NCI-H2171 (cell line): Measurements from ENCODE around the gene REG1B.
"Not testable (repeated sequence)": the region's sequence is repeated elsewhere in the genome, so short reads cannot be mapped to it uniquely, and the experiment has no call there.

Experiments
- DNase-seq: peaks from one replicate; lab custom pipeline; 2025; lab: John Stamatoyannopoulos, UW

REG1B gene

GRCh38 chr2:79084495-79085135, 3.2 kb downstream of the REG1B start:
- DNase-seq = no peak

- DNase-seq = no peak
These were observed 4.1 kb downstream of the REG1B start for GRCh38 chr2:79083597-79084251.

- no peak for DNase-seq
These were observed 4.8 kb downstream of the REG1B start for GRCh38 chr2:79082987-79083386.

- no peak for DNase-seq
These were observed 16.7 kb downstream of the REG1B start for GRCh38 chr2:79071078-79071477.

- DNase-seq = no peak
These were observed 22.6 kb downstream of the REG1B start for GRCh38 chr2:79065201-79065600.

- not testable (repeated sequence) for DNase-seq
These were observed 33.0 kb downstream of the REG1B start for GRCh38 chr2:79054769-79055168.

- not testable (repeated sequence) for DNase-seq
These were observed 34.3 kb downstream of the REG1B start for GRCh38 chr2:79053486-79053885.

GRCh38 chr2:79041032-79041448, 46.8 kb downstream of the REG1B start:
- DNase-seq = no peak

- DNase-seq = no peak
These were observed 47.8 kb downstream of the REG1B start for GRCh38 chr2:79039944-79040343.
